HG02763 (cell line): ENCODE data around the gene EXOC1L.

ENCODE experiments used
- ATAC-seq: cut with Tn5 transposase; IDR thresholded peaks from one replicate; pipeline ENCODE4 v1.9.1; 2021; ENCODE audit warnings: mild to moderate bottlenecking, moderate library complexity; ENCODE audit not compliant: unreplicated experiment

EXOC1L gene, protein sequence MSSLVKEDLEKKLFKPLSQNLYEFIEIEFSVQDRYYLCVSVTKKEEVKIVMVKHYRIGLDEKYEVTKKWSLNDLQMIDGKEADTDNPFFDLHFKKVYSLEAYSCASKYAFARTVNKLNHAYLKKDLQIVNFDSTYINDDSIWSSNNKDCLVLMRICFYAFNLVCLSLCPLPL

GRCh38 chr4:55819634-55820033 is at the start of gene EXOC1L:
Gene EXOC1L, plus strand, starts transcription at chr4:55819790. Its CDS starts 237 bp downstream, at chr4:55820027.
- ATAC-seq = no peak

DNA sequence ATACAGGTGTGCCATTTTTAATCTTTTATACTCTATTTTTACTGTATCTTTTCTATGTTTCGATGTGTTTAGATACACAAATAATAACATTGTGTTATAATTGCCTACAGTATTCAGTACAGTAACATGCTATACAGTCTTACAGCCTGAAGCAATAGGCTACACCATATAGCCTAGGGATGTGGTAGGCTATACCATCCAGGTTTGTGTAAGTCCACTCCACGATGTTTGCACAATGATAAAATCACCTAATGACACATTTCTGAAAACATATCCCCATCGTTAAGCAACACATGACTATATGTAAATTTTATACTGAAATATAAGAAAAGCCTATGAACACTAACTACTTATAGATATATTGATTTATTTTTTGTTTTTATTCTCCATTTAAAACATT is 48.9 kb upstream of the EXOC1L start:
- ATAC-seq = no peak

- ATAC-seq = no peak
Measured at GRCh38 chr4:55781341-55781740, 38.2 kb upstream of the EXOC1L start.

- no peak for ATAC-seq
Measured at GRCh38 chr4:55781812-55782211, 37.8 kb upstream of the EXOC1L start.

- ATAC-seq = no peak
Measured at GRCh38 chr4:55783584-55783983, 36.0 kb upstream of the EXOC1L start.

GRCh38 chr4:55784747-55785146 is 34.8 kb upstream of the EXOC1L start:
- no peak for ATAC-seq

GRCh38 chr4:55791666-55792065 is 27.9 kb upstream of the EXOC1L start:
- ATAC-seq = no peak

DNA sequence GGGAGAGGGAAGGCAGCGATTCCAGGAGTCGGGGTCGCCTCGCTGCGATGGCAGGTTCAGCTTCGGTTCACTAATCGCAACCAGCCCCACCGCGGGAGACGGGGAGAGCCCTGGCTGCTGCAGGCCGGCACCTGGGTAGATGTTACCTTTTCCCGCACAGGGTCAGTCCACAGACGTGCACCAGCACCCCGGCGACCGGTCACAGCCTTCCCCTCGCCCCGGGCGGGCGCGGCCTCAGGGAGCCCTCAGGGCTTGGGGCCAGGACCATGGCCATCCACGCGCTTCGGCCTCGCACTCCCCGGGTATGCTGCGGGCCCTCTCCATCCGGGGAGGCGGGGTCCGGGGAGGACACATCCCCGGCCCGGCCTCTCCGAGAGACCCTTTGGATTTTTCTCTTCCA is 26.1 kb upstream of the EXOC1L start:
- ATAC-seq = no peak

DNA sequence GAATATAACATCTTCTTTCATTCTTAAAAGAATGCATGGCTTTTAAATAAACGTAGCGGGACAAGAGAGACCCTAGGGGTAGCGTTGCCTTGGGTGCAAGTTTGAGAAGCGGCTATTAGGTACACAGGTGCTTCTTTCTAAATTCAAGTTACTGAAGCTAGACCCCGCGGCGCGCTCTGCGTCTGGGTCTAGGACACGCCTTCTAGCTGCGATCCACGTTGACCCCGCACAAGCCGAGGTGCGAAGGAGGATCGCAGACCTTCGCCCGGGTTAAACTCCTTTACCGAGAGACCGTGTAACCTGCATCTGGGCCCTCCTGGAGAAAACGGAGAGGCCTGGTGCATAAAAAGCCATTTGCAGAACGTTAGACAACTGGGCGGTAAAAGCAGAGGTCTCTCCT is 25.5 kb upstream of the EXOC1L start:
- ATAC-seq = no peak

DNA sequence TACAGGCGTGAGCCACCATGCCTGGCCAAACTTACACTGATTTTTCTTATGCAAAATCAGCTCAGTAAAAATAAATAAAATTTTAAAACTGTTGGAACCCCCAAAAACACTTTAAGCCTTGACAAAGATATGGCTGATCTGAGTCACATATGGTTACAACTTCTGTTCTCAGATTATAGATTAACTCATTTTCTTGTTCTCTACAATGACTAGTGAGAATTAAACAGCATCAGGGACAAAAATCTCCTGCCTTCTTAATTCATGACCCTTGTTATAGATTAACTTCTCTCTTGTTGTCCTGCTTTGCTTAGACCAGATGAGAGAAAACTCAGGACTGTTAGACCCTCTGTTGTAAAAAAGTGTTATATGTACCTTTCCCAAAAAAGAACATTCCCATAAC is 24.2 kb upstream of the EXOC1L start:
- ATAC-seq = no peak

DNA sequence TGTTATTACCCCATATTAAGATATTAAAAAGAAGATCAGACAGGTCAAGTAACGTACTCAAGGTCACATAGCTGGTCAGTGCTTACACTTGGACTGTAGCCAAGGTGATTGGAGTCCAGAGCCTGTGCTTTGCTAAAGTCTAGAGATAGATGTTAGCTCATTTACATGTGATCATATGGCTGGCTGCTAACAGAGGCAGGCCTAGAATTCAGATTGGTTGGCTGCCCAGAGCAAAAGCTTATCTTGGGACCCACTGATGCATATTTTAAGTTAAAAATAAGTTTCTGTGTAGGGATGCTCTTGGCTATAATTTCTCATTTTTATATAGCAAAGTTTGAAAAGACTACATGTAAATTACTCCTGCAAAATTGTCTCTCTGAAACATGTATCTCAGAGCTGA is 18.1 kb upstream of the EXOC1L start:
- ATAC-seq = no peak

DNA sequence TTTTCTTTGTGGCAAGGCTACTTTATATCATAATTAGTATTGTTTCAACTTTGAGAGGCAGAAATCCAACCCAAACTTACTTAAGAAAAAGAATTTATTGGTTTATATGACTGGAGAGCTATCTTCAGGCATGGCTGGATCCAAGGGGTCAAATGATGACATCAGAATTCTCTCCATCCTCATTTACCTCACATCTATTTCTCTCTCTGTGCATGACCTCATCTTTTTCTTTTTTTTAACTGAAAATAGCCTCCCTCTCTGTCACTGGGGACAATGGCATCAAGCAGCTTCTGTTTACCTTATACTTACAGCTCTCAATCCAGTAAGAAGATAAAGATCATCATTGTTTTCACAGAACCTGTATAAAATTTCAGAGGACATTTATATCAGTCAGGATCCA is 12.0 kb upstream of the EXOC1L start:
- ATAC-seq = no peak

DNA sequence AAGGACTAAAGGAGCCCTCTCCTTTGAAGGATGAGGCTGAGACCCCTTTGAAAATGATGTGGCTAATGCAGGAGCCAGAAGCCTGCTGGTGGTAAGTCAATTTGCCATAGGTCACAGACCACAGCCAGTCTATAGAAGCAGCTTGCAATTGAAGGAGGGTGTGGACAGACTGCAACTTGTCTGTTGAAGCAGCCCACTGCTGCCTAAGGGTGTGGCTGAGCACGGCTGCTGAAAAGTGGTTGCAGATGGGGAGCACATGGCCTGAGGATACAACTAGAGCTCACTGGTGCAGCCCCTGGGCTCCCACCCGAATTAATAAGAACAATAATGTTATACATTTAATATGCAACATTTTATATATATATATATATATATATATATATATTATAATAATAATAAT is 11.4 kb upstream of the EXOC1L start:
- ATAC-seq = no peak

- no peak for ATAC-seq
Measured at GRCh38 chr4:55808632-55809031, 11.0 kb upstream of the EXOC1L start.

DNA sequence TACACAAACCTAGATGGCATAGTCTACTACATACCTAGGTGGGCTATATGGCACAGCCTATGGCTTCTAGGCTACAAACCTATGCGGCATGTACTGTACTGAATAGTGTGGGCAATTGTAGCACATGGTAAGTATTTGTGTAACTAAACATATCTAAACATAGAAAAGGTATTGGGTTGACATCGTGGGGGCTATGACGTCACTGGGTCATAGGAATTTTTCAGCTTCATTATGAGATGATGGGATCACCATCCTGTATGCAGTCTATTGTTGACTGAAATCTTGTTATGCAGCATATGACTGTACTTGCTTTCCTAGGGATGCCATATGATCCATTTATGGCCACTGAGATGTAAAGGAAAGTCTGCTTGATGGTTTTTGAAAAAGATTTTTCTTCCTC is 1.9 kb upstream of the EXOC1L start:
- no peak for ATAC-seq

DNA sequence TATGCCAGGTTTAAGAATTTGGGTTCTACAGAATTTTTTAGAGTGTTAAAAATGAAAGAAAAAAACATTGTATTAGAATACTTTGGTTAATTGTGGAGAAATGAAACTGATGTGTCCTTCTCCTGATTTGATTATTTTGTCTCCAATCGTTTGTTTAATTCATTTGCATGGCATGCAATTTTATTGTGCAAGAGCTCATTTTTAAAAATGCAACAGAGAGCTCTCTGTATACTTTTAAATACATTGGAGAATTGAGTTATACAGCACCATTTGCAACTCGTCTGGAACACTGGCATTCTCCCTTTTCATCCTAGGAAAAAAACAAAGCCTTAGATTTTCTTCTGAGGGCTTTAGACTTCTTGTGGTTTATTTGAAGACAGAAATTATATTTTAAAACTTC is 689 bp downstream of the EXOC1L start:
- no peak for ATAC-seq

GRCh38 chr4:55822329-55822728 is 2.7 kb downstream of the EXOC1L start:
- no peak for ATAC-seq

- ATAC-seq = no peak
Measured at GRCh38 chr4:55824865-55825264, 5.3 kb downstream of the EXOC1L start.

DNA sequence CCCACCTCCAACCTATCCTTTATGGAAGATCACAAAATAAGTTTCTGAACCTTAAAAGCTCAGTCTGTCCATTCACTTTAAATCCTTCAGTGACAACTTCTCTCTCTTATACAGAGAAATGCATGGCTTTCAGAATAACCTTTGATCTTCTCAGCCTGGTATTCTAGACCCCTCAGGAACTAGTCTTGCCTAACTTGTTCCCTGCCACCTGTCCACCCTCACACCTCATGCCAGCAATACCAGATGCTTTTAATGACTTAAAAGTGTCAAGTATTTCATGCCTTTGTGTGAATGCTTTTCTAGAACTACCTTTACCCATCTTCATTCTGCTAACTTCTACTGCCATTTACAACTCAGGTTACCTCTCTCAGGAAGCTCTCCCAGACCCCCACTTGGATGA is 7.4 kb downstream of the EXOC1L start:
- no peak for ATAC-seq

- no peak for ATAC-seq
Measured at GRCh38 chr4:55827582-55827981, 8.0 kb downstream of the EXOC1L start.

DNA sequence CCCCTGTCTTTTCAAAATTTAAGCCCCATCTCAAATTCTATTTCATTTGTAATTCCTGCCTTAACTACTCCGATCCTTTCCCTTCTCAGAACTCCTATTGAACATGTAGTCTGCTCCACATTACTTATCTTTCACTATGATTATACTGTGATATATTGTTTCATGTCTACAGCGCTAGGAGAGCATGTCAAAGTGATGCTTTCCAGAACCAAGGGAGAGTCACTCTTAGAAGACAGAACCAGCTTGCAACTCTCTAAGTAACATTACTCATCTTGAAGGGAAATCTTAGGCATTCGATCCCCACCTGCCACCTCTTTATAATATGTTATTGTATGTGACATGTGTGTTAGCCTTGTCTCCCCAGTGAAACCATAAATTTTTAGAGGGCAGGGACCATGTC is 10.5 kb downstream of the EXOC1L start:
- ATAC-seq = no peak

DNA sequence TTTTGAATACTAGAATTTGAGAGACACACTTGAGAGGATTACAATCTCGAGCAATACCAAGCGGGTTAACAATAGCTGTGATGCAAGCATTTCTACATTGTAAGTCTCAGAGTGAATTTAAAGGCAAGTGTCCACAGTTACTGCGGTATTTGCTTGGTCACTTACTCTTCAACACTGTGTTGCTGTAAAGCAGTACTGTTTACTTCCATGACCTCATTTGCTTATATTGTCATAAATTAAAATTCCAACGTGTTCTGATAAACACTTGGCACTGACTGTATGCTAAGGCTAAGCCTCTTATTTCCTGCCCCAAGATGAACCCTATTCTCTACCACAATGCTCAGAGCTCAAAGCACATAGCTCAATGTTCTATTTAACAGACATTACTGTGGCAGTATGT is 11.1 kb downstream of the EXOC1L start:
- ATAC-seq = no peak

DNA sequence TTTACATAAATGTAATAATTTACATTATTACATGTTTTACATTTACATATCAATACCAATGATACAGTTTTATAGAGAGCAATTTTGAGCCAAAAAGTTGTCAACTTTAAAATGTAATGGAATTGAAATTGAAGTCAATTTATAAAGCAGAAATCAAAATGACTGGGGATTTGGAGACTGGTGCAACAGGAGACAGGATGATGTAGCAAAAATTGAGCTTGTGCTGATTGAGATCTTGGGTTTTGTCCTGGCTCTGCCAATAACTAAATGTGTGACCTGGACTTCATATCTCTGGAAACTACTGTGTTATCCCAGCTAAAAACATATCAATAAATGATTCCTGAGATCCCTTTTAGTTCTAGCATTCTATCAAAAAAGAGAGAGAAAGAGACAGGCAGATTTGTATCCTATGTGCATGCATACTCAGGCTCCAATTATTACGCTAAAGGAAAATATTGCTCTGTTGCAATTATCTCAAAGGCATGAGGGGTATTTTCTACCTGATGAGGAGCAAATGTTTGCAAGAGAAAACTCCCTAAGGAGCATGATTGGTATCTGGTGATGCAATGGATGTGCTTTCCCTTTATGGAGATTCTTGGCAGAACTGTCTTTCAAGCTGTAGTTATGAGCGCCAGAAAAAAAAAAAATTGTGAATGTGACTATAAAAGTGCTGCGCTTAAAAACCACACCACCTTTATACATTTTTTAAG is 14.7 kb downstream of the EXOC1L start:
- no peak for ATAC-seq
